Ramos (cell line): ENCODE data around the gene TAF5.
"Not testable (repeated sequence)": the region's sequence is repeated elsewhere in the genome, so short reads cannot be mapped to it uniquely, and the experiment has no call there.

Experiments
- in situ Hi-C: fragments of 300-500 bp; cut with MboI; formaldehyde crosslinking; loops from one replicate; pipeline ENCODE4 v1.14.3; 2022; ENCODE audit warnings: low sequenced_read_pairs; ENCODE audit not compliant: unreplicated experiment

Gene TAF5

GRCh38 chr10:103367782-103368518 lies at the start of gene TAF5:
Gene TAF5, plus strand, starts transcription at chr10:103367976. Its CDS starts 14 bp downstream, at chr10:103367990.
- in situ Hi-C loops, result no loop called here

GRCh38 chr10:103327906-103328305 lies 39.9 kb upstream of the TAF5 start:
- in situ Hi-C loops, result no loop called here

GRCh38 chr10:103333934-103334520 lies 33.7 kb upstream of the TAF5 start:
- in situ Hi-C loops, result no loop called here

- in situ Hi-C loops, result no loop called here
Observed at GRCh38 chr10:103334567-103334966, 33.2 kb upstream of the TAF5 start.

GRCh38 chr10:103336370-103336769 lies 31.4 kb upstream of the TAF5 start:
- in situ Hi-C loops, result no loop called here

GRCh38 chr10:103350175-103350516 lies 17.6 kb upstream of the TAF5 start:
- in situ Hi-C loops, result no loop called here

- in situ Hi-C loops, result no loop called here
Observed at GRCh38 chr10:103350517-103351260, 17.1 kb upstream of the TAF5 start, which contains the start of gene PCGF6. Gene PCGF6, minus strand, starts transcription at chr10:103351140. Its CDS starts 74 bp downstream, at chr10:103351066.

- in situ Hi-C loops, result no loop called here
Observed at GRCh38 chr10:103353281-103353680, 14.5 kb upstream of the TAF5 start.

- in situ Hi-C loops, result not testable (repeated sequence)
Observed at GRCh38 chr10:103354567-103354966, 13.2 kb upstream of the TAF5 start.

GRCh38 chr10:103355906-103356599 lies 11.7 kb upstream of the TAF5 start:
- in situ Hi-C loops, result no loop called here

- in situ Hi-C loops, result not testable (repeated sequence)
Observed at GRCh38 chr10:103359493-103359892, 8.3 kb upstream of the TAF5 start.

GRCh38 chr10:103360791-103361190 lies 7.0 kb upstream of the TAF5 start:
- in situ Hi-C loops, result not testable (repeated sequence)

GRCh38 chr10:103367379-103367781 lies 396 bp upstream of the TAF5 start:
- in situ Hi-C loops, result no loop called here

GRCh38 chr10:103373544-103373943 lies 5.8 kb downstream of the TAF5 start:
- in situ Hi-C loops, result no loop called here

GRCh38 chr10:103374263-103374662 lies 6.5 kb downstream of the TAF5 start:
- in situ Hi-C loops, result no loop called here

- in situ Hi-C loops, result no loop called here
Observed at GRCh38 chr10:103382769-103383168, 15.0 kb downstream of the TAF5 start.

- in situ Hi-C loops, result no loop called here
Observed at GRCh38 chr10:103394180-103394579, 26.4 kb downstream of the TAF5 start.

- in situ Hi-C loops, result no loop called here
Observed at GRCh38 chr10:103395754-103396066, 27.9 kb downstream of the TAF5 start.

- in situ Hi-C loops, result no loop called here
Observed at GRCh38 chr10:103396067-103396788, 28.5 kb downstream of the TAF5 start, which contains the start of the genes ATP5MK and PDCD11. Gene ATP5MK, minus strand, starts transcription at chr10:103396475. Its CDS starts 4,018 bp downstream, at chr10:103392457. Gene PDCD11, plus strand, starts transcription at chr10:103396626. Its CDS starts 1,801 bp downstream, at chr10:103398427.

GRCh38 chr10:103396789-103397087 lies 29.0 kb downstream of the TAF5 start:
- in situ Hi-C loops, result no loop called here
